Measurements from ENCODE around the gene FBLIM1. TPM values are rescaled to one million over a fixed set of nuclear protein-coding genes. Genes with fewer than 3 reads are reported as not detected.

The FBLIM1 gene
- total RNA-seq, 1 experiment from 2014 or later: 64.7 TPM

DNA sequence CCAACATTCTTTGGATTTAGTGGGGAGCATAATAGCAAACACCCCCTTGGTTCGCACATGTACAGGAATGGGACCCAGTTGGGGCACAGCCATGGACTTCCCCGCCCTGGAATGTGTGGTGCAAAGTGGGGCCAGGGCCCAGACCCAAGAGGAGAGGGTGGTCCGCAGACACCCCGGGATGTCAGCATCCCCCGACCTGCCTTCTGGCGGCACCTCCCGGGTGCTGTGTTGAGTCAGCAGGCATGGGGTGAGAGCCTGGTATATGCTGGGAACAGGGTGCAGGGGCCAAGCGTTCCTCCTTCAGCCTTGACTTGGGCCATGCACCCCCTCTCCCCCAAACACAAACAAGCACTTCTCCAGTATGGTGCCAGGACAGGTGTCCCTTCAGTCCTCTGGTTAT, 27.1 kb downstream of the FBLIM1 start:
- no peak overlapping the region for H2BK120ac ChIP-seq (ENCODE audit: low read depth, low read length, poor library complexity, severe bottlenecking)
- Mint-ChIP-seq H3K9me3 (no peaks in the 10 kb centered on the region), H3K27ac (peak overlapping the region in 2 of 3 experiments; percentile 27 to 90; a peak in 3 of 7 replicates), H3K4me3 (no peak overlapping the region), H3K27me3 (ENCODE audit: low read depth) (no peaks in the 10 kb centered on the region), H3K4me1 (no peaks in the 10 kb centered on the region), H3K36me3 (ENCODE audit: insufficient read depth in 1 of 3, low read depth in 3 of 3) (peaks cover 10 to 39% (median 18%) of the 10 kb centered on the region in 3 experiments)
- H3K18ac ChIP-seq (ENCODE audit: insufficient read length, low read depth, low read length): no peak overlapping the region
- H2BK20ac ChIP-seq (ENCODE audit: low read depth, low read length, poor library complexity, severe bottlenecking): no peak overlapping the region
- no peaks in the 10 kb centered on the region for H3K23me2 ChIP-seq (ENCODE audit: insufficient read length, low read depth, low read length, poor library complexity, severe bottlenecking)
- no peak overlapping the region for H4K91ac ChIP-seq (ENCODE audit: insufficient read length, low read depth, low read length)
- H3K4me1 ChIP-seq (ENCODE audit: insufficient read depth, low read length): no peaks in the 10 kb centered on the region
- H3K14ac ChIP-seq (ENCODE audit: insufficient read depth, low read length): no peak overlapping the region
- no peak for DNase-seq
- no peak overlapping the region for H3K4ac ChIP-seq (ENCODE audit: low read depth, low read length)
- H4K5ac ChIP-seq (ENCODE audit: insufficient read length, low read depth, low read length): no peak overlapping the region
- TF ChIP-seq, protein P1, sequence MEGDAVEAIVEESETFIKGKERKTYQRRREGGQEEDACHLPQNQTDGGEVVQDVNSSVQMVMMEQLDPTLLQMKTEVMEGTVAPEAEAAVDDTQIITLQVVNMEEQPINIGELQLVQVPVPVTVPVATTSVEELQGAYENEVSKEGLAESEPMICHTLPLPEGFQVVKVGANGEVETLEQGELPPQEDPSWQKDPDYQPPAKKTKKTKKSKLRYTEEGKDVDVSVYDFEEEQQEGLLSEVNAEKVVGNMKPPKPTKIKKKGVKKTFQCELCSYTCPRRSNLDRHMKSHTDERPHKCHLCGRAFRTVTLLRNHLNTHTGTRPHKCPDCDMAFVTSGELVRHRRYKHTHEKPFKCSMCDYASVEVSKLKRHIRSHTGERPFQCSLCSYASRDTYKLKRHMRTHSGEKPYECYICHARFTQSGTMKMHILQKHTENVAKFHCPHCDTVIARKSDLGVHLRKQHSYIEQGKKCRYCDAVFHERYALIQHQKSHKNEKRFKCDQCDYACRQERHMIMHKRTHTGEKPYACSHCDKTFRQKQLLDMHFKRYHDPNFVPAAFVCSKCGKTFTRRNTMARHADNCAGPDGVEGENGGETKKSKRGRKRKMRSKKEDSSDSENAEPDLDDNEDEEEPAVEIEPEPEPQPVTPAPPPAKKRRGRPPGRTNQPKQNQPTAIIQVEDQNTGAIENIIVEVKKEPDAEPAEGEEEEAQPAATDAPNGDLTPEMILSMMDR (conservative IDR thresholded peaks at IDR 0.05): no peak
- H3K9me3 ChIP-seq (ENCODE audit: control insufficient read depth, low read depth, low read length): no peaks in the 10 kb centered on the region
- no peak overlapping the region for H2BK15ac ChIP-seq (ENCODE audit: low read depth, low read length)
- no peak overlapping the region for H4K8ac ChIP-seq (replicated peaks; ENCODE audit: insufficient read length, low read depth, low read length)
- H2BK12ac ChIP-seq (ENCODE audit: insufficient read length, low read depth, low read length): no peak overlapping the region
- H3K4me2 ChIP-seq (ENCODE audit: insufficient read depth, insufficient read length, low read length): no peak overlapping the region
- H3K27me3 ChIP-seq (ENCODE audit: insufficient read depth, low read length): no peaks in the 10 kb centered on the region
- H3K27ac ChIP-seq (ENCODE audit: insufficient read length, low read depth, low read length): no peak overlapping the region
- WGBS (ENCODE audit: extremely low coverage, insufficient read length, low lambda C conversion rate): no CpG with 5 or more reads among the region's 8 CpGs
- no peaks in the 10 kb centered on the region for H4K20me1 ChIP-seq (ENCODE audit: control insufficient read depth, insufficient read depth, insufficient read length)
- no peak overlapping the region for H2AFZ ChIP-seq (ENCODE audit: low read length)
- no peak overlapping the region for H3K56ac ChIP-seq (ENCODE audit: insufficient read length, low read depth, low read length)
- no peak overlapping the region for H3K9ac ChIP-seq (ENCODE audit: extremely low read depth, insufficient read length, low read length)
- no peaks in the 10 kb centered on the region for H3K79me2 ChIP-seq (ENCODE audit: insufficient read depth, low read length)
- no peak overlapping the region for H2BK5ac ChIP-seq (ENCODE audit: insufficient read length, low read length)
- H2AK5ac ChIP-seq (ENCODE audit: insufficient read length, low read length): no peak overlapping the region
- no peak overlapping the region for H3T11ph ChIP-seq (ENCODE audit: low read length)
- no peaks in the 10 kb centered on the region for H3K79me1 ChIP-seq (ENCODE audit: insufficient read depth, low read depth, low read length, poor library complexity, severe bottlenecking)
- H3K23ac ChIP-seq (ENCODE audit: insufficient read length, low read depth, low read length): no peak overlapping the region
